Adrenal gland (tissue), 12 donors: Measurements from ENCODE around the gene SPATA16. TPM values are rescaled to one million over a fixed set of nuclear protein-coding genes. Genes with fewer than 3 reads are reported as not detected.

Experiments
- DNase-seq, 7 donors: peaks; one replicate each; pipeline ENCODE4 v3.0.0-alpha.2; 2019 to 2020
- H3K27ac ChIP-seq, 5 donors: fragments of 200-600 bp; sonication (generic) in 4 of 5; 1 replicate in 3 of 5; 2 replicates in 2 of 5; pipeline versions ENCODE4 v1.5.1 to v1.8.0; 2016 to 2020; ENCODE audit warnings: mild to moderate bottlenecking in 1 of 5
- H3K27me3 ChIP-seq: fragments of 200-600 bp; 2 replicates; pipeline ENCODE4 v1.8.0; 2021
- H3K36me3 ChIP-seq, 2 donors: fragments of 200-600 bp; replicated peaks in 1 of 2; 1 replicate in 1 of 2; 2 replicates in 1 of 2; pipeline versions ENCODE4 v1.5.1 to v1.8.0; 2018 to 2022
- H3K4me1 ChIP-seq, 2 donors: fragments of 200-600 bp; replicated peaks in 1 of 2; 1 replicate in 1 of 2; 2 replicates in 1 of 2; pipeline versions ENCODE4 v1.5.1 to v1.8.0; 2018 to 2021
- H3K4me3 ChIP-seq, 4 donors: fragments of 200-600 bp; sonication (generic) in 3 of 4; one replicate each; pipeline ENCODE4 v1.5.1; 2016 to 2018
- H3K9me3 ChIP-seq, 3 donors: fragments of 200-600 bp; sonication (generic) in 1 of 3; replicated peaks in 1 of 3; 1 replicate in 2 of 3; 2 replicates in 1 of 3; pipeline versions ENCODE4 v1.5.1 to v1.8.0; 2016 to 2021
- POLR2A ChIP-seq, 2 donors: fragments of 450-650 bp; IDR thresholded peaks; one replicate each; pipeline ENCODE4 v1.6.1; 2017; ENCODE audit warnings: antibody characterized with exemption in 2 of 2, mild to moderate bottlenecking in 2 of 2, moderate library complexity in 1 of 2
- WGBS, 4 donors: extraction: QIAGEN DNeasy Blood & Tissue Kit in 2 of 4; methylation state at CpG; one replicate each; pipeline versions ENCODE4 v1.1.5 to v1.1.7; 2013 to 2017; 5-methylcytosine and 5-hydroxymethylcytosine counted together
- intact Hi-C, 2 donors: fragments of 100-400 bp; cut with DNase I; formaldehyde crosslinking; loops; one replicate each; pipeline versions ENCODE4 v1.14.1 to v1.15.0; 2022 to 2023
- polyA plus RNA-seq, 3 donors: library from polyadenylated mRNA; stranded (reverse); fragments of 200-250 nt in 2 of 3; fragments of 350-450 nt in 1 of 3; fragmentation: Illumina TruSeq in 1 of 3; extraction: RNeasy Lipid Tissue Mini Kit (QIAGEN cat#74804) in 1 of 3; gene quantifications; one replicate each; pipeline ENCODE4 v1.2.3, GENCODE V29; 2013 to 2014
- total RNA-seq, 9 donors: library from RNA; depleted of rRNA in 4 of 9; stranded (reverse); fragments of >200 nt in 4 of 9; fragments of 120-200 nt in 1 of 9; fragmentation: NEBNext Ultra II Directional in 1 of 9; extraction: Animal tissue kit (Norgen Biotek cat#: 25700) in 1 of 9; gene quantifications; one replicate each; pipeline versions ENCODE4 v1.1.0 to v1.2.4, GENCODE V29; 2013 to 2023
- TF ChIP-seq, protein P1 (sequence below), 6 experiments: fragments of 450-650 bp in 4 of 6; fragments of 200-600 bp in 2 of 6; sonication (generic) in 1 of 6; IDR thresholded peaks; 1 replicate in 5 of 6; 2 replicates in 1 of 6; pipeline versions ENCODE4 v1.5.1 to v1.8.0; 2016 to 2021; ENCODE audit warnings: antibody characterized with exemption in 6 of 6, mild to moderate bottlenecking in 2 of 6, moderate library complexity in 1 of 6
- donor health status: healthy with polysubstance abuse.
- donor health status: Bipolar disorder and iron deficiency.
- donor health status: DM: yes; HTN: yes; CAD: no.
- donor health status: DM: no; HTN: no; CAD: no.
- donor health status: DM: no; HTN: no; CAD: no.
- donor health status: DM: yes; HTN: yes; CAD: no.

SPATA16 gene
- total and polyA plus RNA-seq, 12 donors: not detected

DNA sequence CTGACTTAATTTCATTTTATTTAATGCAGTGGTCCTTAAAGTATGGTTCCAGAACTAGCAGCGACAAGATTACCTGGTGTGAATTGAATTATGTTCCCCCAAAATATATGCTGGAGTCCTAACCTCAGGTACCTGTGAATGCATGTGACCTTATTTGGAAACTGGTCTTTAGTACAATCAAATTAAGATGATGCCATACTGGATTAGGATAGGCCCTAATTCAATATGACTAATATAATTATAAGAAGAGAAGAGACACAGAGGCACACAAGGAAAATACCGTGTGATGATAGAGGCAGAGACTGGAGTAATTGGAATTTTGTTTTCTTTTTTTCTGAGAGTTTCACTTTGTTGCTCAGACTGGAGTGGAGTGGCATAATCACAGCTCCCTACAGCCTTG is 12.6 kb upstream of the SPATA16 start:
- no peak overlapping the region for H3K4me3 ChIP-seq
- TF ChIP-seq, protein P1, sequence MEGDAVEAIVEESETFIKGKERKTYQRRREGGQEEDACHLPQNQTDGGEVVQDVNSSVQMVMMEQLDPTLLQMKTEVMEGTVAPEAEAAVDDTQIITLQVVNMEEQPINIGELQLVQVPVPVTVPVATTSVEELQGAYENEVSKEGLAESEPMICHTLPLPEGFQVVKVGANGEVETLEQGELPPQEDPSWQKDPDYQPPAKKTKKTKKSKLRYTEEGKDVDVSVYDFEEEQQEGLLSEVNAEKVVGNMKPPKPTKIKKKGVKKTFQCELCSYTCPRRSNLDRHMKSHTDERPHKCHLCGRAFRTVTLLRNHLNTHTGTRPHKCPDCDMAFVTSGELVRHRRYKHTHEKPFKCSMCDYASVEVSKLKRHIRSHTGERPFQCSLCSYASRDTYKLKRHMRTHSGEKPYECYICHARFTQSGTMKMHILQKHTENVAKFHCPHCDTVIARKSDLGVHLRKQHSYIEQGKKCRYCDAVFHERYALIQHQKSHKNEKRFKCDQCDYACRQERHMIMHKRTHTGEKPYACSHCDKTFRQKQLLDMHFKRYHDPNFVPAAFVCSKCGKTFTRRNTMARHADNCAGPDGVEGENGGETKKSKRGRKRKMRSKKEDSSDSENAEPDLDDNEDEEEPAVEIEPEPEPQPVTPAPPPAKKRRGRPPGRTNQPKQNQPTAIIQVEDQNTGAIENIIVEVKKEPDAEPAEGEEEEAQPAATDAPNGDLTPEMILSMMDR (IDR thresholded peaks at IDR 0.05): no peak
- TF ChIP-seq POLR2A (IDR thresholded peaks at IDR 0.05): no peak
- WGBS, 4 donors: 71 to 81% (median 77%) methylated on average over 2 of the region's 2 CpGs
- H3K4me1 ChIP-seq: no peaks in the 10 kb centered on the region
- no peaks in the 10 kb centered on the region for H3K9me3 ChIP-seq
- no peaks in the 10 kb centered on the region for H3K36me3 ChIP-seq
- no peak overlapping the region for H3K27ac ChIP-seq
- no peaks in the 10 kb centered on the region for H3K27me3 ChIP-seq
- no peak for DNase-seq
- intact Hi-C loops: no loop called here

DNA sequence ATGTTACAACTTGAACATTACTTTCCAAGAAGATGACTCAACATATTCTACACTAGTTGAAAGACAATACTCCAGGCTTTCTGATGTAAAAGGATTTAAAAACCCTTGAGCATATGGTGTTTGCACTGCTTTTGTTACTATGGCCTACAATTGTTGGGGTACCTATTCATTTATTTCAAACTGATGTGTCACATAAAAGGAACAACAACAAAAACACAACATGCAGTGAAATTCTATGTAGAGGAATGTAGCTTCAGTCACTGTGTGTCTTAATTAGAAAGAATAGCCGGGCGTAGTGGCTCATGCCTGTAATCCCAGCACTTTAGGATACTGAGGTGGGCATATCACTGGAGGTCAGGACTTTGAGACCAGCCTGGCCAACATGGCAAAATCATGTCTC is 1.6 kb downstream of the SPATA16 start:
- Histone ChIP-seq H3K36me3 (no peaks in the 10 kb centered on the region), H3K27ac (no peak overlapping the region), H3K4me1 (no peaks in the 10 kb centered on the region), H3K27me3 (no peaks in the 10 kb centered on the region), H3K4me3 (no peak overlapping the region), H3K9me3 (no peaks in the 10 kb centered on the region)
- TF ChIP-seq POLR2A (IDR thresholded peaks at IDR 0.05): no peak
- TF ChIP-seq, protein P1 (IDR thresholded peaks at IDR 0.05): no peak
- intact Hi-C loops: no loop called here
- WGBS, 4 donors: 76 to 92% (median 84%) methylated on average over 2 of the region's 2 CpGs
- no peak for DNase-seq

DNA sequence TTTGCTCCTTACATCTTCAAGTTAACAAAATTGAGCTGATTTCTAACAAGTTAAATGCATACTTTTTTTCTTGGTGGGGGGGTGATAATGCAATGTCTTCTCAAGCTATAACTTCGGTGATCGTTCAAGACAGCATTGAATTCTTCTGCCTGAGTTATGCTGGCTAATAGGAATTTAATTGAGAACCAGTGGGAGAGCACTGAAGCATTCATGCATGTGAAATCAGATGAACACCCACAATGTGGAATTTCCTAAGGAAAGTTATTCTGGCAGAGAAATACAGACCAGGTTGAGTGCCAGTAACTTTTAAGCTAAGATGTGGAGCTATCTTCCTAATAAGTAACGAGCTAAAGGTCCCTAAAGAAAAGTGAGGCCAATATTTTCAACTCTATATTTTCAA is 3.0 kb downstream of the SPATA16 start:
- TF ChIP-seq, protein P1 (IDR thresholded peaks at IDR 0.05): no peak
- TF ChIP-seq POLR2A (IDR thresholded peaks at IDR 0.05): no peak
- Histone ChIP-seq H3K4me3 (no peak overlapping the region), H3K27me3 (no peaks in the 10 kb centered on the region)

DNA sequence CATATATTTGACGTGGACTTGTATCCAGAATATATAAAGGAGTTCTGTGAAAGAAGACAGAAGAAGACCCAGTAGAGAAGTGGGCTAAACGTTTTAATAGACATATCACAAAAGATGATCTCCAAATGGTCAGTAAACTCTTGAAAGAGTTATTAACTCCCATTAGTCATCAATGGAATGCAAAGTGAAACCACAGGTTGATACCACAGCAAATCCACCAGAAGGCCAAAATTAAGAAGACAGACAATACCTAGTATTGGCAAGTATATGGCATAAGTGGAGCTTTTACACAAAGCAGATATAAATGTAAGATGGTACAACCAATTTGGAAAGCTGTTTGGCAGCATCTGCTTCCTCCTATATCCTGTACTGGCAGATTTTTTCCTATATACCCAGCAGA is 6.0 kb downstream of the SPATA16 start:
- no peaks in the 10 kb centered on the region for H3K36me3 ChIP-seq
- no peaks in the 10 kb centered on the region for H3K9me3 ChIP-seq
- H3K4me1 ChIP-seq: no peaks in the 10 kb centered on the region
- H3K27me3 ChIP-seq: no peaks in the 10 kb centered on the region
- DNase-seq: no peak
- intact Hi-C loops: no loop called here
- no peak overlapping the region for H3K27ac ChIP-seq
- no peak for TF ChIP-seq POLR2A (IDR thresholded peaks at IDR 0.05)
- TF ChIP-seq, protein P1 (IDR thresholded peaks at IDR 0.05): no peak
- H3K4me3 ChIP-seq: no peak overlapping the region
- WGBS, 4 donors: 14 to 27% (median 19%) methylated on average over 2 of the region's 2 CpGs

More for the DNA sequence above, 3.0 kb downstream of the SPATA16 start:
- no peaks in the 10 kb centered on the region for H3K9me3 ChIP-seq
- no peaks in the 10 kb centered on the region for H3K36me3 ChIP-seq
- H3K4me1 ChIP-seq: no peaks in the 10 kb centered on the region
- DNase-seq: no peak
- intact Hi-C loops: no loop called here
- no peak overlapping the region for H3K27ac ChIP-seq
- 44 to 56% (median 49%) methylated on average over 3 of the region's 3 CpGs for WGBS, 4 donors
